ENCODE data around the gene RBBP4.
"Not testable (repeated sequence)": the region's sequence is repeated elsewhere in the genome, so short reads cannot be mapped to it uniquely, and the experiment has no call there.

The RBBP4 gene

DNA sequence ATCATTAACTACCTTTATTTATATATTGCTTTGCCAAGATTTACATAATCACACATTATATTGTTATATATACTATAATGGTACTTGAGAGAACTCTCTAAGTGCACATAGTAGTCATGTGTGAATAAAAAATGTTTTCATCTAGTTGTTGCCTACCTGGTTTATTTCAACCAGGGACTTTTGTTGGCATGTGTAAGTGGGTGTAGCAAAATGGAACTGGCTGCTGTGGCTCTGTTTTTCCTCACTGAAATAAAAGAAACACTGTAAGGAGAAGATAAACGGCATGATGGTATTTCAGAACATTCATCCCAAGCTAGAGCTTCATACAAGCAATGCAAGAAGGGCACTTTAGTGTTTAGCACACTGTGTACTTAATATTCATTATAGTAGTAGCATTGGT, 14.9 kb downstream of the RBBP4 start:
- no peak overlapping the region for H3K4me3 ChIP-seq (ENCODE audit: low read length)
- no peak for DNase-seq (ENCODE audit: low read depth)
- TF ChIP-seq, protein P1, sequence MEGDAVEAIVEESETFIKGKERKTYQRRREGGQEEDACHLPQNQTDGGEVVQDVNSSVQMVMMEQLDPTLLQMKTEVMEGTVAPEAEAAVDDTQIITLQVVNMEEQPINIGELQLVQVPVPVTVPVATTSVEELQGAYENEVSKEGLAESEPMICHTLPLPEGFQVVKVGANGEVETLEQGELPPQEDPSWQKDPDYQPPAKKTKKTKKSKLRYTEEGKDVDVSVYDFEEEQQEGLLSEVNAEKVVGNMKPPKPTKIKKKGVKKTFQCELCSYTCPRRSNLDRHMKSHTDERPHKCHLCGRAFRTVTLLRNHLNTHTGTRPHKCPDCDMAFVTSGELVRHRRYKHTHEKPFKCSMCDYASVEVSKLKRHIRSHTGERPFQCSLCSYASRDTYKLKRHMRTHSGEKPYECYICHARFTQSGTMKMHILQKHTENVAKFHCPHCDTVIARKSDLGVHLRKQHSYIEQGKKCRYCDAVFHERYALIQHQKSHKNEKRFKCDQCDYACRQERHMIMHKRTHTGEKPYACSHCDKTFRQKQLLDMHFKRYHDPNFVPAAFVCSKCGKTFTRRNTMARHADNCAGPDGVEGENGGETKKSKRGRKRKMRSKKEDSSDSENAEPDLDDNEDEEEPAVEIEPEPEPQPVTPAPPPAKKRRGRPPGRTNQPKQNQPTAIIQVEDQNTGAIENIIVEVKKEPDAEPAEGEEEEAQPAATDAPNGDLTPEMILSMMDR (conservative IDR thresholded peaks at IDR 0.05; ENCODE audit: low read depth, low read length), result no peak

- no peak for DNase-seq (ENCODE audit: low read depth)
- TF ChIP-seq, protein P1 (conservative IDR thresholded peaks at IDR 0.05; ENCODE audit: low read depth, low read length), result no peak
- H3K4me3 ChIP-seq (ENCODE audit: low read length), result no peak overlapping the region
Observed at GRCh38 chr1:32666901-32667566, 16.0 kb downstream of the RBBP4 start.

DNA sequence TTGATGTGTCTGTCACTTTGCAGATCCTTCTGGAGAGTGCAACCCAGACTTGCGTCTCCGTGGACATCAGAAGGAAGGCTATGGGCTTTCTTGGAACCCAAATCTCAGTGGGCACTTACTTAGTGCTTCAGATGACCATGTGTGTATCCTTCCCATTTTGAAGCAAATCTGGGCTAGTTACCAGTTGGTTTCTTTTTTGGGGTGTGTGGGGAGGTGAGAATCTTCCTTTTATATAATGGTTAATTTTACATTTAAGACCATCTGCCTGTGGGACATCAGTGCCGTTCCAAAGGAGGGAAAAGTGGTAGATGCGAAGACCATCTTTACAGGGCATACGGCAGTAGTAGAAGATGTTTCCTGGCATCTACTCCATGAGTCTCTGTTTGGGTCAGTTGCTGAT, 17.7 kb downstream of the RBBP4 start:
- H3K4me3 ChIP-seq (ENCODE audit: low read length); DNase-seq (ENCODE audit: low read depth): not testable (repeated sequence)

DNA sequence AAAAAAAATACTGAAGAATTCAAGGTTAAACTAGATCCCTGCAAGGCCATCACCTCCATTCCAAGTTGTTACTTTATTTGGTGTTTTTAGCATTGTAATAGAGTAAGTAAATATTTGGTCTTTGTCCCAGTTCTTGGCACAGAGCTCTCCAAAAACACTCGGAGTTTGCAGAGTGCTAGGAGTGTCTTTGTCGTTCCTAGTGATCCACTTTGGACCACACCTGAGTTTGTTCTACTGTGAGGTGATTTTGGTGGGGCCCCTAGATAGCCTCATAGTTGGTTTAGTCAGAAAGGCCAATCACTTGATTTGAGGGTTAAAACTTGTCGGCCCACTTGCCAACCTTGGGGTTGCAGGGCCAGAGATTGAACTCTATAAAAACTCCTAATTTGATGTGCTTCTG, 25.9 kb downstream of the RBBP4 start:
- no peak for DNase-seq (ENCODE audit: low read depth)
- H3K4me3 ChIP-seq (ENCODE audit: low read length), result no peak overlapping the region
- TF ChIP-seq, protein P1 (conservative IDR thresholded peaks at IDR 0.05; ENCODE audit: low read depth, low read length), result no peak

DNA sequence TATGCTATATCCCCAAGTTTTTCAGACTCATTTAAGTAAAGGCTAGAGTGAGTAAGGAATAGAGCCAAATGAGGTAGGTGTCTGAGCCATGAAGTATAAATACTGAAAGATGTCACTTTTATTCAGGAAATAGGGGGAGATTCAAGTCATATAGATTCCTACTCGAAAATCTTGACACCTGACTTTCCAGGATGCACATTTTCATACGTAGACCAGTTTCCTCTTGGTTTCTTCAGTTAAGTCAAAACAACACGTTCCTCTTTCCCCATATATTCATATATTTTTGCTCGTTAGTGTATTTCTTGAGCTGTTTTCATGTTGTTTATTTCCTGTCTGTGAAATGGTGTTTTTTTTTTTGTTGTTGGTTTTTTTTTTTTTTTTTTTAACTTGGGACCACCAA, 29.0 kb downstream of the RBBP4 start:
- not testable (repeated sequence) for DNase-seq (ENCODE audit: low read depth); H3K4me3 ChIP-seq (ENCODE audit: low read length)

GRCh38 chr1:32680642-32681041, 29.6 kb downstream of the RBBP4 start:
- TF ChIP-seq, protein P1 (conservative IDR thresholded peaks at IDR 0.05; ENCODE audit: low read depth, low read length), result no peak
- DNase-seq (ENCODE audit: low read depth), result no peak
- H3K4me3 ChIP-seq (ENCODE audit: low read length), result no peak overlapping the region

DNA sequence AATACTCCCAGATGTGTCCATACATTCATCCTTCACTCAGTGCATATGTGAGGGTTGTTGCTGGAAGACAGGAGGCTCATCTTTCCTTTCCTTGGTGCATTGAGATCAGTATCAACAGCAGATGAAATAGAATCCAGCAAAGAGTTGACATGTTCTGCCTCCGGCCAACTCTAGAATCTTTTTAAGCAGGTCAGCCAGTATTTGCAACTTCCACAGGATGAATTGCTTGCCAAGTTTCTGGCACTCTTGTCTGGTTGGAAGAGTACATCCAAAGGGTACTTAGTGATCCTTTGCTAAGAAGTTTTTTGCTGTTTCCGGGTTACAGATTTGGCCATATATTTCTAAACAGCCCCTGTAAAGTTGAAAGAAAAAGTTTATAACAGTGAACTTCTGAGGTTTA, 30.5 kb downstream of the RBBP4 start:
- DNase-seq (ENCODE audit: low read depth), result no peak

GRCh38 chr1:32681999-32682398, 31.0 kb downstream of the RBBP4 start:
- no peak for DNase-seq (ENCODE audit: low read depth)
- H3K4me3 ChIP-seq (ENCODE audit: low read length), result no peak overlapping the region
- TF ChIP-seq, protein P1 (conservative IDR thresholded peaks at IDR 0.05; ENCODE audit: low read depth, low read length), result no peak

More for the DNA sequence above, 30.5 kb downstream of the RBBP4 start:
- TF ChIP-seq, protein P1 (conservative IDR thresholded peaks at IDR 0.05; ENCODE audit: low read depth, low read length), result no peak
- no peak overlapping the region for H3K4me3 ChIP-seq (ENCODE audit: low read length)
